Activated CD4-positive, alpha-beta T cell treated with anti-CD3 and anti-CD28 coated beads for 1 hour (primary cell): ENCODE measurements around the gene NDEL1.
"Not testable (repeated sequence)": the region's sequence is repeated elsewhere in the genome, so short reads cannot be mapped to it uniquely, and the experiment has no call there.

Experiments used
- DNase-seq: peaks from one replicate; pipeline ENCODE4 v3.0.0-alpha.2; 2020

NDEL1 gene, protein sequence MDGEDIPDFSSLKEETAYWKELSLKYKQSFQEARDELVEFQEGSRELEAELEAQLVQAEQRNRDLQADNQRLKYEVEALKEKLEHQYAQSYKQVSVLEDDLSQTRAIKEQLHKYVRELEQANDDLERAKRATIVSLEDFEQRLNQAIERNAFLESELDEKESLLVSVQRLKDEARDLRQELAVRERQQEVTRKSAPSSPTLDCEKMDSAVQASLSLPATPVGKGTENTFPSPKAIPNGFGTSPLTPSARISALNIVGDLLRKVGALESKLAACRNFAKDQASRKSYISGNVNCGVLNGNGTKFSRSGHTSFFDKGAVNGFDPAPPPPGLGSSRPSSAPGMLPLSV

DNA sequence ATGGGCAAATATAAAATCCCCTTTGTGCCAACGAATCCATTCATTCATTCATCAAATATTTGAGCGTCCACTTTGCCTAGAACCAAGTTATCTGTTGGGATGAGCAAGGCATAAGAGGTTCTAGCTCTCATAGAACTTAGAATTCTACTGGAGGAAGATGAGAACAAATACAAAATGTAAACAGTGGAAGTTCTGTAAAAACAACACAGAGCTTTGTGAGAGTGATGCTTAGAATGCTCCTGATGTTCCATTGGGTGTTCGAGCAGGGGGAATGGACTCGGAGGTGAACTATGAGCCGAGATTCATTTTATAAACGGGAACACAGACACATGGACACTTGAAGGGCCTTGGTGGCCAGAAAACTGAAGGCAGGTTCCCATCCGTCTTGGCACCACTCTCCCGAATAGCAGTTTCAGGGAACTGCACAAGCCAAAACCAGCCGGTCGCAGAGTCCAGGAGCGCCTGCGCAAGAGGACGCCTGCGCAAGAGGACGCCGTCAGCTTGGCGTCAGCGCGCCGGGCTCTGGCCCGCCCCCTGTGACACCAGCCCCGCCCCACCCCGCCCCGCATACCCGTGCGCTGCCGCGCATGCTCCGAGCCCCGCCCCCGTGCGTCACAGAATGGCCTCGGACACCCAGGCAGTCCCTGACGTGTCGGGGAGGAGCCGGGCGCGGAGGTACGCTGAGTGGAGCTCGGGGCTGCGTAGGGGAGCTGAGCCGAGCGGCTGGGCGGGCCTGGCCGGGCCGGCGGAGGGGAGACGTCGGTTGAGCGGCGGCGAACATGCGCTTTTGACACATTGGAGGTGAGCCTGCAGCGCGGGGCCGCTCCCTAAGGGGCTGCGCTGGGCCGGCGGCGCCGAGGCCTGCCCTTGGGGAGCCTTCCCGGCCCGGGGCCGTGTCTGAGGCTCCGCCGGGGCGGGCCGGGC lies at the start of gene NDEL1:
Gene NDEL1 (plus strand): TSS at position 640 of the 924 bp plus-strand sequence. CDS start 8,388 bp downstream, outside the sequence.
- DNase-seq, result peak; percentile 99

DNA sequence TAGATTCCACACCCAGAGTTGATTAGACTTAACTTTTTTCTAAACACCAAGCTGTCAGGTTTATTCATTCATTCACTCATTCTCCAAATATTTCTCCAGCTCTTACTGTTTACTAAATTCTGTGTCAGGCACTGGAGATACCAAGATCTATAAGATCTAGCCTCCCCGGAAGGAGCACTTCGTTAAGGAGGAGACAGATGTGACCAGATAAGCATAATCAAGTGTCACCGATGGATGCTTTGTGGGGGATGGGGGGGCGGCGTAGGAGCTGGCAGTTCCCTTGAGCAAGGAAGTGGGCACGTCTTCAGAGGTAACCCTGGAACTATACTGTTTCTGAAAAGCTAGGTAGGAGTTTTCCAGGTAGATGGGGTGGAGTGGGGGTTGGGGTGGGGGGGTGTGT lies 48.8 kb upstream of the NDEL1 start:
- DNase-seq, result no peak

DNA sequence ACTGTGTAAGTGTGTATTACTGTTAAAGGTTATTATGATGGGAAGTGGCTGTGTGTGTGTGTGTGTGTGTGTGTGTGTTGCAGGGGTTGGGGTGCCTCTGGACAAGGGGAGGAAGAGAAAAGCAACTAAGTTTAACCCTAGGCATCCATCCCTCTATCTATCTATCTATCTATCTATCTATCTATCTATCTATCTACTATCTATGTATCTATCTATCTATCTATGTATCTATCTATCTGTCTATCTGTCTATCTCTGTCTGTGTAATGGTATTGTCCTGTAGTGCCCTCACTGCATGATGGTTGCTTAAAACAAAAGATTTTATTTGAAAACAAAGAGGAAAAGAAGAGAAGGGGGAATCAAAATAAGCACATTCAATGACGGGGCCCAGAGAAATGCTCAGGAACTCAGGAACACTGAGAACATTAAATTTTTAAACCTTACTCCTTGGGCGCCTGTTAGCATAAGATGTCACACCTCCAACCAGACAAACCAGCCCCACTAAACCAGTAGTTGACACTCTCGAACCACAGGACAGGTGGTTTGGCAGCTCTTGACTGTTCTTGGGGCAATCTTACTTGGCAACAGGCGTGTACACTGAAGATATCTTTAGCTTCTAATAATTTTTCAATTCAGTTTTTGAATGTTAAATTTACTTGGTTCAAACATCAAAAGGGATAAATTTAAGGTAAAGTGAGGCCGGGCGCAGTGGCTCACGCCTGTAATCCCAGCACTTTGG lies 47.6 kb upstream of the NDEL1 start:
- no peak for DNase-seq

DNA sequence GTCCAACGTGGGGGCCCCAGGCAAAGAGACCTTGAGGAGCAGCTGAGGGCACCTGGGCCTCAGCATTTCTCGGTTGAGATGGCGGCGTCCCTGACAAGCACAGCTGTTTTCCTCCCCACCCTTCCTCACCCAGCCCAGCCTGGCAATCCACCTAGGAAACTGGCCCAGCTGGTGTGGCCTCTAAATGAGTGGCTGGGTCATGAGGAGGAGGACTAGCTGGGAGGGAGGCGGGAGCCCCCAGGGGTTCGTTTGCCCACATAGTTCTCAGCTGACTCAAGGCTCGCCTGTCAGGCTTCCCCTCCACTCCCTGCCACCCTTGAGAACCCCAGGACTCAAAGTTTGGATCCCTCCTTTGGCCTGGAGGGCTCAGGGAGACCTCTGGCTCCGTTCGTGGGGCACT lies 44.0 kb upstream of the NDEL1 start:
- DNase-seq, result no peak

DNA sequence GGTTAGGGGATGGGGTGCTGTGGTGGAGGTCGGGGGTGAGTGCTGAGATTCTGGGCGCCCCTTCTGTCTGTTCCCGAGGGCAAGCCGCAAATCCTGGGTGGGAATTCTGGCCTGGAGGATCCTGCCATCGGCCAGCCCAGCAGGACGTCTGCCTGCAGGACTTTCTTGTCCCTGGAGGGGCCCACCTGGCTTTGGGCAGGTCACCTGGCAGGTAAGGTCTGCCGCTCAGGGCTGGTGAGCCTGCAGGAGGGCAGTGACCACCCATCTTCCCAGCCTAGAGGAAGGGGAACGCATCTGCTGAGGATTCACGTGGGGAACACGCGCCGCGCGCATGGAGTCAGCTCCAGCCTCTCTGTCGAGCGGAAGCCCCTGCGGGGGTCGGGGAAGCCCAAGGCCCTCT lies 43.4 kb upstream of the NDEL1 start:
- DNase-seq, result no peak

DNA sequence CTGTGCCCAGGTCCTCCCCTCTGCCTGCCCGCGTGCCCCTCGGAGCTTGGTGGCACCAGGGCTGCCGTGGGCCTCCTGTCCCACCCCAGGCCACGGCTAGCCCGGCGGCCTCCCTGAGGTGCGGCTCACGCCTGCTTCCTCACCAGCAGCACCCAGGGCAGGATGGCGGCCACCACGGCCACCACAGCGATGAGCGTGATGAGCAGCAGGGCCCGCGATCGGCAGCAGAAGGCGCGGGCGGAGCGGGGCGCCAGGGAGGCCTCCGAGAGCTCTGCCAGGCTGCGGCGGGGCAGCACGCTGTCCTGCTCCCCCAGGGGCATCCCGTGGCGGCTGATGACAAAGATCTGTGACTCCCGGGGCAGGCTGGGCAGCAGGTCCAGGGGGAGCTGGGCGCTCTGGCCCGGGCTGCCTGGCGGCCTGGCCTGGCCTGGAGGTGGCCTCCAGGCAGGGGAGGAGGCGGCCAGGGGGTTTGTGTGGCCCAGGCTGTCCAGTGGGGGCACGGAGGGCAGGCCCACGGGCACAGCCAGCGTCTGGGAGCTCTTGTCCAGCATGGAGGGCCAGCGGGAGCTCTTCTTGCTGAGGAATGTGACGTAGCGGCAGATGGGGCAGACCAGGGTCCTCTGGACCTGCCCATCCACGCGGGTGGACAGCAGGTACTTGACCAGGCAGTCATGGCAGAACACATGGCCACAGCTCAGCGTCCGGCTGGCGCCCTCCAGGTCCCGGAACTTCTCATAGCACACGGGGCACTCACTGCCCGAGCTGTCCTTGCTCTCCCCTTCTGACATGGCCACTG lies 42.8 kb upstream of the NDEL1 start:
- DNase-seq, result no peak

DNA sequence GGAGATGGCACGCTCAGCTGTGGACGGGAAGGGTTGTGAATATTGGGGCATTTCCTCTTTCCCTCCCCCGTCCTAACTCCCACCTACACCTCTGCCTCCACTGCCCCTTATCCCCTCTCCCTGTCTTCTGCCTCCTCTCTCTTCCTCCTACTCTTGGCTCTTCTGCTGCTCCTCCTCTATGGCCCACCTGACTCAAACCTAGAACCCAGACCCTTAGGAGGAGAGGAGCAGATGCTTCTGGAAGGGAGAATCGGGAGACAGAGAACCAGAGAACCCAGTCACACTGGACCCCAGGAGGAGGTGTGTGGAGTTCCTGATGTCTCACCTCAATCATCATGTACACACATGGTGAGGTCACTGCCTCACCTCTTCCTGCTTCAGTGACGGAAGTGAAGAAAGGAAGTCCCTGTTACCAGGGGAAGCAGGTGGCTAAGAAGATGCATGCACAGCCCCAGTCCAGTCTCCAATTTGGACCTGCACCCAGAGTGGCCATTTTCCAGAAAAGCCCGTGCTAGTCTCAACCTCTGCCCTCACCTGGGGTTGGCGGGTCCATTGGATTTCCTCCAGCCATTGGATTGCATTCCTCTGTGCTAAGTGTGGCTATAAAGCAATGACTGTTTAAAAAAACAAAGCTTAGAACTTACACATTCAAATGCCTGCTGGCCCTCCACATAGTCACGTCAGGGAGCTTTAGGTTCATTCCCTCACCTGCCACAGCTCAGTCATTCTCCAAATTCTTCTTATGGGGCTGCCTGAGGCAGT lies 42.0 kb upstream of the NDEL1 start:
- no peak for DNase-seq

DNA sequence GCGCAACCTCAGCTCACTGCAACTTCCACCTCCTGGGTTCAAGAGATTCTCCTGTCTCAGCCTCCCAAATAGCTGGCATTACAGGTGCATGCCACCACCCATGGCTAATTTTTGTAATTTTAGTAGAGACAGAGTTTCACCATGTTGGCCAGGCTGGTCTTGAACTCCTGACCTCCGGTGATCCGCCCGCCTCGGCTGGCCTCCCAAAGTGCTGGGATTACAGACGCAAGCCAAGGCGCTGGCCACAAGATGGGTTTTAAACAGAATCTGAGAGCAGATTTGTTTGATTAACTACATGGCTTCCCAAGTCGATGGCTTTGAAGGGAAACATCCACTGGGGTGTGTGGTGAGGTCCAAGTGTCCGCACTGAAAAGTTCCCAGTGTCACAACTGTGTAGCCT lies 41.2 kb upstream of the NDEL1 start:
- DNase-seq, result not testable (repeated sequence)

DNA sequence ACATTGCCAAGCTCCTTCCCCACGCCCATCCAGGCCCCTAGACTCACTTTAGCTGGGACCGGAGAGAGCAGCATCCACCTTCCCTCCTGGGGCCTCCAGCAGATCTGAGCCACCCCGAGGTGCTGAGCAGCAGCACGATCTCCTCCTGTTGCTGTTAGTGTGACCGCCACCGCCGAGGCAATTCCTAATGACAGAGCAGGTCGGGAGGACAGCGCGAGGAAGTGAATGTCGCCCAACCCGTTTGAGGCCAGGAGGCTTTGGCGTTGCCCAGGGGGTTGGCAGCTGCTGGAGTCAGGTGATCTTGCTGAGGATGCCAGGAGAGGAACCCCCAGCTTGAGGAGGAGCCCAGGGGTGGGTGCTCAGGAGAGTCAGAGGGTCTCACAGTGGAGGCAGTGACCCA lies 38.0 kb upstream of the NDEL1 start, which contains the start of gene RNF222:
Gene RNF222 (minus strand): TSS at position 192 of the 400 bp plus-strand sequence. CDS start 4,366 bp downstream, outside the sequence.
- no peak for DNase-seq

DNA sequence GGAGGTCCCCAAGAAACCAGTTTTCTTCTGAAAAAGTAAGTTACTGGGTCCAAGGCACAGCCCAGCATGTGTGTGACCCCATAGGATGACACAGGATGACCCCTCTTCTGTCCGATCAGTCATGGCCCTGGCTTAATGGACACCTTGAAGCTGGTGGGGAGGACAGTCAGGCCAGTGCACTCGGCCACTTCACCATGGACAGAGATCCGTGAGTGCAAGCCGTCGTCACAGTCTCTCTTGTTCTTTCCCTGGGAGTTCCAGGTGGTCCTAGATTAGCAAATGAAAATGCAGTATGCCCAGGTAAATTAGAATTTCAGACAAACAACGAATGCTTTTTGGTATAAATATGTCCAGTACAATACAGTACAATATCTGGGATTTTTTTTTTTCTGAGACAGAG lies 36.7 kb upstream of the NDEL1 start:
- DNase-seq, result no peak

DNA sequence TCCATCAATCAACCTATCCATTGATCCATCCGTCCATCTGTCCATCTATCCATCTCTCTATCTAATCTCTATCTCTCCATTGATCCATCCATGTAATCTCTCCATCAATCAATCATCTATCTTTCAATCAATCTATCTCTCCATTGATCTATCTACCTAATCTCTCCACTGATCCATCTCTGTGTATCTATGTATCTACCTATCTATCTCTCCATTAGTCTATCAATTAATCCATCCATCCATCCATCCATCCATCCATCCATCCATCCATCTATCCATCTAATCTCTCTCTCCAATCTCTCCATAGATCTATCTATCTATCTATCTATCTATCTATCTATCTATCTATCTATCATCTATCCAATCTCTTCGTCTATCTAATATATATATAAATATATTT lies 34.6 kb upstream of the NDEL1 start:
- DNase-seq, result no peak

DNA sequence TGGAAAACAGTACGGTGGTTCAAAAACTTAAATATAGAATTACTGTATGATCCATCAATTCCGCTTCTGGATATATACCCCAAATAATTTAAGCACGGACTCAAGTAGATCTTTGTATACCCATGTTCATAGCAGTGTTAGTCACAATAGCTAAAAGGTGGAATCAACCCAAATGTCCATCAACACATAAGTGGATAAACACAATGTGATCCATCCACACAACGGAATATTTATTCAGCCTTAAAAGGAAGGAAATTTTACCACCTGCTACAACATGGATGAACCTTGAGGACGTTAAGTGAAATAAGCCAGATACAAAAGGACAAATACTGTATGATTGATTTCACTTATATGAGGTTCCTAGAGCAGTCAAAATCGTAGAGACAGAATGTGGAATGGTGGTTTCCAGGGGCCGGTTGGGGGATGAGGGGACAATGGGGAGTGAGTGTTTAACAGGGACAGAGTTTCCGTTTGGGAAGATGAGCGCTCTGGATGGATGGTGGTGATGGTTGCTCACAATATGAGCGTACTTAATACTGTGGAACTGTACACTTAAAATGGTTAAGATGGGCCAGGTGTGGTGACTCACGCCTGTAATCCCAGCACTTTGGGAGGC lies 32.7 kb upstream of the NDEL1 start:
- no peak for DNase-seq

DNA sequence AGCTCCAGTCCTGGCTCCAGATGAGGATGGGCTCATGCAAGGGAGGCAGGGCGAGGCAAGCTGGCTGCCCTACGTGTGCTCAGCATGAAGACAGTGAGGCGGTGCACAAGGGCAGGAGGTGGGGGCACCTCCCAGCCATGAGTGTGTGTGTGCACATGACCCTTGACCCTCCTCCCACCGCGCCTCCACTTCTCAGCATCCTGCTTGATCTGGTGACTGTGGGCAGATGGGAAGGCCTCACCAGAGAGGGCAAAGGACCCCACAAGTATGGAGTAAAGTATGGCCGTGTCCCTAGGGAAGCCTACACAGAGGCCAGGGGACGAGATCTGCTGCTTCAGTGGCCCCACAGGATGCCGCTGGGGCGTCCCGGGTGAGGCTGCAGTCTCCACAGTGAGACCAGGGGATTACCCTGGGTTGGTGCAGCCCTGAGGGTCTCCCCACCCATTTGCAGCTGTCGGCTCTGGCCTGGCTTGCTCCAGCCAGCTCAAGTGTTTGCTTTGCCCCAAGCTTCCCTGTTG lies 30.1 kb upstream of the NDEL1 start:
- no peak for DNase-seq

DNA sequence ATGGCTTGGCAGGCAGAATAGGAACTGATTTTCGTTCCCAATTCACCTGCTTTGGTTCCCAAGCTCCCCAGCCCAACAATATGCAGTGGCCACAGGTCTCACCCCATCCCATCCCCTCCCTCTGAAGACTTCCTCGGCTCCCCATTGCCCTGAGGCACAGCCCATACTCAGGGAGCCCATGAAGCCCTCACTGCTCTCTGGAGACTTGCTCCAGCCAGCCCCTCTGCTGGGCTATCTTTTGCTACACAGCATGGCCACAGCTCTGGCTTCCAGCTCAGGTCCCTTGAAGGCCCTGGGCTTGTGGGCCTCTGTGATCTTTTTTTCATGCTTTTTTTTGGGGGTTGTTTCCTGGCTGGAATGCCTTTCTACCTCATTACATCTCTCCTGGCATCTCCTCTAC lies 29.5 kb upstream of the NDEL1 start:
- no peak for DNase-seq

DNA sequence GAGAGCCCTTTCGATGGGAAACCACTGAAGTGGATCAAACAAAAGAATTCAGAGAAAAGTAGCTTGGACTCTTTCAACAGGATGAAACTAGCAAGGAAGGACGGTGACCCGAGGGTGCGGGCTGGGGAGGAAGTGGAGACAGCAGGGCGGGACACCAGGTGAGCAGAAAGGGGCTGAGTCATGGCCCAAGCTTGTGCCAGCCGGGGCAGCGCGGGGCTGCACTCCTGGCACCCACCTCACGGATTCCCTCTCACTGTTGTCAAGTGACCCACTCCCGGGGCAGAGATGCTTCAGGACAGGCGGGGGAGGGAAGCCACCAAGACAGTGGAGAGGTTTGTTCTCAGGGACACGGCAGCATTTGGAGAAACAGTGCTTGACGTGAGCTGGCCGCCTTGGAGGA lies 27.3 kb upstream of the NDEL1 start:
- no peak for DNase-seq

DNA sequence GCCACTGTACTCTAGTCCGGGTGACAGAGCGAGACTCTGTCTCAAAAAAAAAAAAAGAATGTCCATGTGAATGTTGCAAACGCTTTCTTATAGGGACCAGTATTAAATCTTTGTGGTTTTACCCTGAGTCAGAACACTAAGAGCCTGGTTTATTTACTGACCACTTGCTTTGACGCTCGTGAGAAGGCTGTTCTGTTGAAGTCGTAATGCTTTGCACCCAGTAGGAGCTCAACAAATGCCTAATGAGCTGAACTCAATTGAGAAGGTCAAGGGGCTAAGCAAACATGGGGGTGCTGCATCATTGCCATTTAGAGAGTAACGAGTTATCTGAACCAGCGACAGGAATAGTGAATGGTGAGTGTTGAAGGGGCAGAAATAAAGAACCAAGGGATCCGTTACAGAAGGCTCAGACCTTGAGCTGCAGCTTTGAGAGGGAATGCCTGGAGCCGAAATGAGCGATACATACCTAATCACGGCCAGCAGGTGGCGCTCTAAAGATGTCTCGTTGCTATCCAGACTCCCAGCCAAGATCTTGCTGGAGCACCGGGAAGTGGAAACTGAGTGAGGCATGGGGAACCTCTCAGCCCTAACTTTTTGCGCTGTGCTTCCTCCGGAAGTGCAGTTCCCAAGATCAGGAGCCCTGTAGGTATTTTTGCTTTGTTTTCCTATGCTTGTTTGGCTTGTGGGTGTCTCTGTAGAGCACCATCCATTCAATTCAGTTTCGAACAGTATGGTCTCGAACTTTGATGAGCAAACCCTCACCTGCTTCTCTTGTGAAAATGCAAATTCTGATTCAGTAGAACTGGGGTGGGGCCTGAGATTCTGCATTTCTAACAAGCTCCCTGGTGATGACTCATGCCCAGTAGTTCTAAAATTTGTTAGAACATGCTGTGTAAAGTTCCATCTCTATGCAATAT lies 25.5 kb upstream of the NDEL1 start:
- peak; percentile 67 for DNase-seq

DNA sequence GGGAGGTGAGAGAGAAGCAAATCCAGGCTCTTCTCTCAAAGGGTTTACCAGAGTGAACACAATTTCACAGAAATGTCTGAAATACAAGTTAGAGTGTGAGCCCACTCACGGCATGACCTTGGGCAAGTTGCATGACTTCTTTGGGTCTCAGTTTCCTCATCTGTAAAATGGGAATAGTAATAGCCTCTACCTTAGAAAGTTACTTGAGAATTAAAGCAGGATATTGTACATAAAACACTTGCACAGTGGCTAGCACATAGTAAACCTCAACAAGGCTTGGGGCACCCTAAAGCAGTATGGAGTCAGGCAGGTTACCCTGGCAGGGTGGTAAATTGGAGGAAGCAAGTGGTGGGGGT lies 24.8 kb upstream of the NDEL1 start:
- no peak for DNase-seq

DNA sequence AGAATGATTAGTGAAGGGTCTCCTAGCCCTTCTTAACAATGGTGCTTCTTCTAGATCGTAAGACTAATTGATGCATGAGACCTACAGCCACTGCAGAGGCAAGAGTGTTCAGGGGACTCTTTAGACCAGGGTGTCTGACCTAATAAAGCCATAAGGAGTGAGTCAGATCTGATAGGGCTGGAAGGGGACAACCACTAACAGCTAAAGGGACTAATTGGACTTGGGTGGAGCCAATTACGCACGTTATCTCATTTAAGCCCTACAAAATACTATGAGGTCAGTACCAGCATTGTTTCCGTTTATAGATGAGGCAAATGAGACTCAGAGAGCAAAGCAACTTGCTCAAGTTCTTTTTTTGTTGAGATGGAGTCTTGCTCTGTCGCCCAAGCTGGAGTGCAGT lies 23.6 kb upstream of the NDEL1 start:
- no peak for DNase-seq

DNA sequence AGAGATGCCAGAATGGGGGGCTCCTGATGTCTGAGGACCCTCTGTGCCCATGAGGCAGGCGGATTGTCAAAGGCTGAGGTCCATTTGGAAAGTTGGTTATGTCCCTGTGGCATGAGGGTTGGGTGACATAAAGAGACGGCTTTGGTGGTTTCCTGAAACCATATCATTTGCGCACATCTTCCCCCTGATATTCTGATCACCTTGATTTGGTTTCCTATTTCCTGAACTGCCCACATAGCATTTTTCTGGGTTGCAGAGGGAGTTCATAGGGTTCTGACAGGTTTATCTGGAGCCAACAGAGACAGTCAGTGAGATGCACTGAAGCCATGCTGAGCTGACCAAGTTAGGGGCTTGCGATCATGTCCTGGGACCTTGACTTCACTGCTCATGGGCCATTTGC lies 22.4 kb upstream of the NDEL1 start:
- DNase-seq, result no peak

DNA sequence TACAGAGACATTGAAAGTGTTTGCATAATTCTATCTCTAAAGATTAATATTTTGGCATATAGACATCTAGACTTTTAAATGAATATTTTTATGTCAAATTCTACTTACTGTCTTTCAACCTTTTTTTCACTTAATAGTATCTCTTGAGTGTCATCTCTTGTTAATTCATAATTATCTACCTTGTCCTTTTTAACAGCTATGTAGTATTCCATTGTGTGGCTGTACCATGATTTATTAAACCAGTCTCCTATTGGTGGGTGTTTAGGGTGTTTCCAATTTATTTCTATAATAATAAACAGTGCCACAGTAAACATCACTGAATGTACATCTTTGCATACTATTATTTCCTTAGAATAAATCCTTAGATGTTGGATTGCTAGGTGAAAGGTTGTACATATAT lies 21.7 kb upstream of the NDEL1 start:
- no peak for DNase-seq
